Neural crest cell (in vitro differentiated cells): ENCODE data around the gene JARID2. TPM values are rescaled to one million over a fixed set of nuclear protein-coding genes. Genes with fewer than 3 reads are reported as not detected.

Experiments used
- DNase-seq: peaks from one replicate; pipeline ENCODE4 v3.0.0; 2021; ENCODE audit warnings: low read depth, mixed read lengths, low spot score
- H3K27ac Mint-ChIP-seq: one replicate; pipeline ENCODE4 v1.8.0; 2021; ENCODE audit warnings: mild to moderate bottlenecking, mixed read lengths; ENCODE audit not compliant: unreplicated experiment
- H3K27me3 Mint-ChIP-seq: 2 replicates; pipeline ENCODE4 v1.8.0; 2021; ENCODE audit warnings: low read depth, mild to moderate bottlenecking, mixed read lengths
- H3K36me3 Mint-ChIP-seq: 2 replicates; pipeline ENCODE4 v1.8.0; 2021; ENCODE audit warnings: low read depth, mild to moderate bottlenecking, mixed read lengths
- H3K4me1 Mint-ChIP-seq: 2 replicates; pipeline ENCODE4 v1.8.0; 2021; ENCODE audit warnings: mixed read lengths
- H3K4me3 Mint-ChIP-seq: one replicate; pipeline ENCODE4 v1.8.0; 2021; ENCODE audit warnings: mild to moderate bottlenecking, mixed read lengths
- H3K9me3 Mint-ChIP-seq: 2 replicates; pipeline ENCODE4 v1.8.0; 2021; ENCODE audit warnings: mixed read lengths
- CTCF ChIP-seq: fragments of 200-600 bp; sonication (generic); conservative IDR thresholded peaks from 2 replicates; pipeline ENCODE4 v1.5.0; 2021; ENCODE audit warnings: antibody characterized with exemption, mild to moderate bottlenecking
- total RNA-seq: library from RNA; stranded (reverse); gene quantifications from 2 replicates; pipeline ENCODE4 v1.2.1, GENCODE V29; 2021

Gene JARID2
- total RNA-seq, 1 donor from 2014 or later, result 33.9 TPM

DNA sequence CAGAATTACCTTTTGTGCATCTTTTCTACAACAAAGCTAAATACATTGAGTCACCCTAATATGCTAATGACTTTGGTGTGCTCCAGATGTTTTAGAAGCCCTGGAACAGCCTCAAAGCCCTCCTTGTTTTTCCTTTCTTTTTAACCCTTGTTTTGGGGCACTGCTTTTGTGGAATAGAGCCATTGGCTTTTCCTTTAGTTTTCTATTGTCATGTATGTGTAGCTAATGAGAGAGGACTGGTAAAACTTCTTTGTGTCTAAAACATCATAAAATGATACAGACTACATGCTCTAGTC, 158.8 kb downstream of the JARID2 start:
- no peak for DNase-seq
- Mint-ChIP-seq H3K27ac (no peak overlapping the region), H3K36me3 (no peaks in the 10 kb centered on the region), H3K27me3 (no peaks in the 10 kb centered on the region), H3K4me1 (peaks cover 79% of the 10 kb centered on the region), H3K4me3 (peak overlapping the region; percentile 61), H3K9me3 (no peaks in the 10 kb centered on the region)
- TF ChIP-seq CTCF, result no peak

DNA sequence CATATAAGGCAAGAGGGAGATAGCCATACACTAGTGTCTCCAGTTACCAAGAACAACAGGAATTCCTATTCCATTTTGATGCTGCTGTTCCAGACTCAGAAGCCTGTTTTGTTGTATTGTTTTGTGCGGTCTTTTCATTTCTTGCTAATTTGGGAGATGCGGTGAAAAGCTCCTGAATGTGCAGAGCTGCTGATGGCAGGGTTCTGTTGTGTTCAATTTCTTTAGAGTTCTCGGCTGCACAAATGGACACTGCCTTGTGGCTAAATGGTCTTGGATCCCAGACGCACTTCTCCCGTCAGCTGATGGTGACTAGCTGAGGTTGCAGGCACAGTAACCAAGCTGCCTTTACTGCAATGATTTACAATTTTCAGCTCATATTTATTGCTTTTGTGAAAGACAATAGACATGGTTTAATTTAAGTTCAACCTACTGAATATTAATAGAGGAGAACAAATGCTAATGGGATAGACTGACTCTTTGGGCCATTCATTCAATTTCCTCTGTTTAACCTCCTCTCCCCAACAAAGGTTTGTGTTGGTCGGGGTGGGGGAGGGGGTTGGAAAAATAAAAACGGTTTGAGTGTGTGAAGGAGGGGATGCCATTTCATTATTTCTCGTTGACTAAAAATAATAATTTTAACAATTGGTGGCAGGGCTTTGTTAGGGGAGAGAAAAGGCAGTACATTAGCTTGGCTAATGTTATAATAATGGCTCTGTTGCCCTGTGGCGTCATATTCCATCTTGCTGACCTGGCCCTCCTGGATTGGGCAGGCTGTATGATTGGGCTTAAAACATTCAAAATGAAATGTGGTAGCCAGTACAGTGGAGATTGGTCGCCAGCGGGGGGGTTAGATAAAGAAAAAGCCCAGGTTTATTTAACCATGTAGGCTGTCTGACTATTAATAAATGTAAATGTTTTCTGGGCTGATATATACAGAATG, 159.5 kb downstream of the JARID2 start:
- Mint-ChIP-seq H3K4me3 (peak overlapping the region; percentile 61), H3K27me3 (no peaks in the 10 kb centered on the region), H3K36me3 (no peaks in the 10 kb centered on the region), H3K27ac (peak overlapping the region; percentile 97), H3K9me3 (no peaks in the 10 kb centered on the region), H3K4me1 (peaks cover 76% of the 10 kb centered on the region)
- DNase-seq, result no peak
- TF ChIP-seq CTCF, result no peak

DNA sequence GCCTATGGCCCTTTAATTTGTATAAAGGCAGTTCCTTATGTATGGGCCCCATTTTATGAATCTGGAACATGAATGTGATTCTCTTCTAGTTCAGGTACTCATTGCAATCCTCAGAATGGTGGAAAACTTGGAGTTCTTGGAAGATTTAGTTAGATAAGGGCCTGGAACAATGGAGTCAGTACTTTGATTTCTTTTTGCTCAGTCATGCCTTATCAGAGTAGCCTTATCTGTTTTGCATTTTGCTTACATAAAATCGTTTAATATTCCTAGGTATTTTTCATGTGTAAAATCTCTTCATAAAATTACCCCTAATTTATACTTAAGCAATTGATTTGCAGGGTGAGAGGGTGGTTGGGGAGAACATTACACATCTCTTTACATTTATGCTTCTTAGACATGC, 160.6 kb downstream of the JARID2 start:
- H3K4me3 Mint-ChIP-seq, result no peak overlapping the region
- no peaks in the 10 kb centered on the region for H3K9me3 Mint-ChIP-seq
- no peak for TF ChIP-seq CTCF
- no peak for DNase-seq
- H3K36me3 Mint-ChIP-seq, result peaks cover 2% of the 10 kb centered on the region
- H3K27ac Mint-ChIP-seq, result no peak overlapping the region
- peaks cover 74% of the 10 kb centered on the region for H3K4me1 Mint-ChIP-seq
- no peaks in the 10 kb centered on the region for H3K27me3 Mint-ChIP-seq

DNA sequence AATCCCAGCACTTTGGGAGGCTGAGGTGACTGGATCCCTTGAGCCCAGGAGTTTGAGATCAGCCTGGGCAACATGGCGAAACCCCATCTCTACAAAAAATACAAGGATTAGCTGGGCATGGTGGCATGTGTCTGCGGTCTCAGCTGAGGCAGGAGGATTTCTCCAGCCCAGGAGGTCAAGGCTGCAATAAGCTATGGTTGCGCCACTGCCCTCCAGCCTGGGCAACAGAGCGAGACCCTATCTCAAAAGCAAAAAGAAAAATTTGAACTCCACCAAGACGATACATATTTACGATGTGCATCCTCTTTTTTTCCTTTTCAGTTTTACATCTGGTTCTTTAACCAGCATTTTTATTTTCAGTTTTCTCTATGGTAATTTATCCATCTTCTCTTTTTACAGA, 162.1 kb downstream of the JARID2 start:
- H3K36me3 Mint-ChIP-seq, result peaks cover 13% of the 10 kb centered on the region
- peaks cover 71% of the 10 kb centered on the region for H3K4me1 Mint-ChIP-seq
- no peak overlapping the region for H3K4me3 Mint-ChIP-seq
- no peaks in the 10 kb centered on the region for H3K27me3 Mint-ChIP-seq
- TF ChIP-seq CTCF, result no peak
- H3K9me3 Mint-ChIP-seq, result no peaks in the 10 kb centered on the region
- H3K27ac Mint-ChIP-seq, result peak overlapping the region; percentile 36
- no peak for DNase-seq

DNA sequence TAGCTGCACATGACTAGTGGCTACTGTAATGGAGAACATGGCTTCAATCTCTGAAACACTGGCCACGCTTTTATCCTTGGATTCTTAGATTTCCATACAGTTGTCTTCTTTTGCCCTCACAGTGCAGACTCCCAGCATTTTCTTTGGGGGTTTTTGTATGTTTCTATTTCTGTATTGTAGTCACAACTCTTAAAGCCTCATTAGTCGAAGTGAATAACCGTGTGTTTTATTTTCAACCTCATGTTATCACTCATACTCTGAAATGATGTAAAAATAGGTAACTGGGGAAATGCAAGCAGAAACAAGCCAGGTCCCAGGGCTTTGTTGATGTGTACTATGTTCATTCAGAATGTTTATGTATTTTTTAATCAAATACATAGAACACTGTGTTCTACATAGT, 162.9 kb downstream of the JARID2 start:
- H3K4me1 Mint-ChIP-seq, result peaks cover 71% of the 10 kb centered on the region
- no peaks in the 10 kb centered on the region for H3K9me3 Mint-ChIP-seq
- TF ChIP-seq CTCF, result no peak
- no peak overlapping the region for H3K27ac Mint-ChIP-seq
- H3K36me3 Mint-ChIP-seq, result peaks cover 15% of the 10 kb centered on the region
- H3K27me3 Mint-ChIP-seq, result no peaks in the 10 kb centered on the region
- H3K4me3 Mint-ChIP-seq, result no peak overlapping the region
- DNase-seq, result no peak
